Coronary artery (tissue), 2 donors: ENCODE results near the gene GATA6.

Experiments
- DNase-seq: peaks from one replicate; pipeline ENCODE4 v3.0.0-alpha.2; 2017; ENCODE audit warnings: low spot score
- H3K27ac ChIP-seq, 2 donors: fragments of 200-600 bp; sonication (generic); one replicate each; pipeline ENCODE4 v1.5.1; 2016 to 2019
- H3K4me3 ChIP-seq: fragments of 200-600 bp; sonication (generic); 2 replicates; pipeline ENCODE4 v1.5.1; 2016; ENCODE audit warnings: mild to moderate bottlenecking, moderate library complexity
- CTCF ChIP-seq: fragments of 200-600 bp; sonication (generic); IDR thresholded peaks from one replicate; pipeline ENCODE4 v1.5.1; 2019; ENCODE audit warnings: antibody characterized with exemption

The GATA6 gene

GRCh38 chr18:22171258-22172119, 2.1 kb downstream of the GATA6 start:
- Histone ChIP-seq H3K4me3 (peak overlapping the region; percentile 90), H3K27ac (peak overlapping the region; percentile 97 to 99)
- DNase-seq: no peak
- no peak for TF ChIP-seq CTCF

- H3K4me3 ChIP-seq: peak overlapping the region; percentile 90
Observed at GRCh38 chr18:22172120-22172582, 2.8 kb downstream of the GATA6 start.

GRCh38 chr18:22172594-22173049, 3.2 kb downstream of the GATA6 start:
- DNase-seq: no peak

More at GRCh38 chr18:22172120-22172582, 2.8 kb downstream of the GATA6 start:
- no peak for TF ChIP-seq CTCF
- peak overlapping the region; percentile 97 to 99 for H3K27ac ChIP-seq
- no peak for DNase-seq

GRCh38 chr18:22173221-22173927, 4.0 kb downstream of the GATA6 start:
- Histone ChIP-seq H3K27ac (peak overlapping the region; percentile 97 to 99), H3K4me3 (peak overlapping the region; percentile 90)
- no peak for TF ChIP-seq CTCF
- DNase-seq: no peak

More at GRCh38 chr18:22172594-22173049, 3.2 kb downstream of the GATA6 start:
- Histone ChIP-seq H3K27ac (peak overlapping the region; percentile 97 to 99), H3K4me3 (peak overlapping the region; percentile 90)
- no peak for TF ChIP-seq CTCF

- Histone ChIP-seq H3K4me3 (peak overlapping the region; percentile 90), H3K27ac (peak overlapping the region; percentile 97 to 99)
- no peak for DNase-seq
- no peak for TF ChIP-seq CTCF
Observed at GRCh38 chr18:22173928-22174301, 4.5 kb downstream of the GATA6 start.

- Histone ChIP-seq H3K27ac (peak overlapping the region; percentile 97 to 99), H3K4me3 (peak overlapping the region; percentile 90)
- DNase-seq: no peak
- TF ChIP-seq CTCF: no peak
Observed at GRCh38 chr18:22174341-22175145, 5.2 kb downstream of the GATA6 start.
